GM12891 (cell line): ENCODE results near the gene SPTLC2.

ENCODE experiments used
- DNase-seq: peaks from one replicate; pipeline ENCODE4 v3.0.0; 2011; ENCODE audit warnings: low spot score; ENCODE audit not compliant: insufficient read length
- FAIRE-seq: peaks from 2 replicates; lab custom pipeline; 2011; peaks lifted over from hg19 to GRCh38; lab: Jason Lieb, UNC
- PAX5 ChIP-seq: IDR thresholded peaks from 2 replicates; pipeline ENCODE4 v1.6.1; 2011; ENCODE audit warnings: low read length, moderate library complexity, mild to moderate bottlenecking; ENCODE audit not compliant: insufficient read depth, severe bottlenecking
- POLR2A ChIP-seq: IDR thresholded peaks from 2 replicates; pipeline ENCODE4 v1.6.1; 2011; ENCODE audit warnings: low read depth, low read length, control low read depth
- POLR2AphosphoS5 ChIP-seq: IDR thresholded peaks from 2 replicates; pipeline ENCODE4 v1.6.1; 2011; ENCODE audit warnings: low read depth, low read length, control low read depth
- POU2F2 ChIP-seq: IDR thresholded peaks from 2 replicates; pipeline ENCODE4 v1.6.1; 2011; ENCODE audit warnings: low read depth, mild to moderate bottlenecking, control low read depth, low read length, moderate library complexity
- SPI1 ChIP-seq: IDR thresholded peaks from 2 replicates; pipeline ENCODE4 v1.6.1; 2011; ENCODE audit warnings: low read depth, low read length, control low read depth
- TAF1 ChIP-seq: IDR thresholded peaks from 2 replicates; pipeline ENCODE4 v1.6.1; 2011; ENCODE audit warnings: low read depth, low read length, control low read depth

SPTLC2 gene

DNA sequence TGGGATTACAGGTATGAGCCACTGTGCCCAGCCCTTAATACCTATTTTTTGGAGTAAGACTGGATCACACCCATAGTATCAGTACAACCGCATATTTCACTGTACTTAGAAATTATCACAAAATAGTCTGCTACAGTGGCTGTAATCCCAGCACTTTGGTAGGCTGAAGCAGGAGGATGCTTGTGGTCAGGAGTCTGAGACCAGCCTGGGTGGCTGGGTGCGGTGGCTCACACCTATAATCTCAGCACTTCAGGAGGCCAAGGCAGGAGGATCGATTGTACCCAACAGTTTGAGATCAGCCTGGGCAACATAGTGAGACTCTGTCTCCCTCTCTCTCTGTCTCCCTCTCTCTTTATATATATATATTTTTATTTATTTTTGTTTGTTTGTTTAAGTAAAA, 5.9 kb downstream of the SPTLC2 start:
- no peak for FAIRE-seq
- TF ChIP-seq SPI1 (no peak), POLR2AphosphoS5 (no peak), PAX5 (no peak), TAF1 (no peak), POU2F2 (no peak)
- no peak for DNase-seq

DNA sequence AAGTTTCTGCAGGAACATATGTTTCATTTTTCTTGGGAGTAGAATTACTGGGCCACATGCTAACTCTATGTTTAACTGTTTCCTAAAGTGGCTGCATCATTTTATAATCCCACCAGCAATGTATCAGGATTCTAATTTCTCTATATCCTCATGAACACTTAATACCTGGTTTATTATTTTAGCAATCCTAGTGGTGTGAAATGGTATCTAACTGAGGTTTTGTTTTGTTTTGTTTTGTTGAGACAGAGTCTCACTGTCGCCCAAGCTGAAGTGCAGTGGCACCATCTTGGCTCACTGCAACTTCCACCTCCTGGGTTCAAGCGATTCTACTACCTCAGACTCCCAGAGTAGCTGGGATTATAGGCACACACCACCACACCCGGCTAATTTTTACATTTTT, 6.5 kb downstream of the SPTLC2 start:
- FAIRE-seq, result no peak
- no peak for TF ChIP-seq POU2F2
- no peak for TF ChIP-seq TAF1
- TF ChIP-seq SPI1, result no peak
- no peak for TF ChIP-seq PAX5
- TF ChIP-seq POLR2AphosphoS5, result no peak
- TF ChIP-seq POLR2A, result no peak
- DNase-seq, result no peak

DNA sequence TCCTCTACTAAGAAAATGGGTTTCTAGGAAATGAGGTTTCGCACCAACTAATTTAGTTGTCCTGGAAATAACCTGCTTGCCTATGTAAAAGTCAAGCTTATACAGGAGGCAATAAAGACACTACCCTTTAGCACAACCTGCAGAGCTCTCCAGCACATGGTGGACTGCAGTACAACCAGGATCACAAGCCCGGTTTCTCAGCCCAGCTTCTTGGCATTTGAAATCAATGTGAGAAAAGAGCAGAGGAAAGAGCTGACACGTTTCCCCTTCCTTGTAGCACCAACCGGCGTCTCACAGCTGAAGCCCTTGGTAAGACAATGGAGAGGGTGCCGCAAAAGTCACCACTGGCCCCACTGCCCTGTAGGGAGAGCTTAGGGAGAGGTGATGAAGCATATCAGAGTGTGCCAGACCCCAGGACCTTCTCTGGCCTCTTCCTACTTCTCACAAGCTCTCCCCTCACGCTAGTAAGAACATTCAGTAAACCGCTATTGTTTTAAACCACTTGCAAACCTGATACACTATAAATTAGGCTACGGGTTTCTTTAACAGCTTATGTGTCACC, 8.6 kb downstream of the SPTLC2 start:
- DNase-seq, result no peak
- FAIRE-seq, result peak; percentile 55
- TF ChIP-seq POLR2A (no peak), POLR2AphosphoS5 (no peak), POU2F2 (no peak), PAX5 (no peak)

DNA sequence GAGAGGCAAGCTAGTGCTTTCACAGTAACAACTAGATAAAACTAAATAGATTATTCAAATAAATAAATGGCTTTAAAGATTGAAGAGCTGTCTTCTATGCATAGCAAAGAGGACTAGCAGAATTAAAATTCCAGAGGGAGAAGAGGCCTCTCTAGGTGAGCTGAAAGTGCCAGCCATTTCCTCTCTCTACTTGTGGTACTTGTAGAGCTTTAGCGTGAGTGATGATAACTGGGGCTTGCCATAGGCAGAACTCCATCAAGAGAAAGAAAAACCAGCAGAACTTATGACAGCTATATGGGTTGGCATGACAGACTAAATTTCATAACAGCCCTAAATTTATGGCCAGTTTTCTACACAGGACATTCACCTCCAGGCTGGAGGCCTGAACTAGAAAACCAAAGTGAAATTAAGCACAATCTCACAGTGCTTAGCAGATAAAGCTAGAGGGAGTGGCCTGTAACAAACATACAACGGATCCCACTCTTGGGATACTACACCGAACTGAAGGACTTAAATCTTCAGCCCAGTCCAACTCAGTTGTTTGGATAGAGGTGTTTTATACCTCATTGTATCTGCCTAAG, 11.0 kb downstream of the SPTLC2 start:
- no peak for TF ChIP-seq TAF1
- no peak for TF ChIP-seq POLR2AphosphoS5
- TF ChIP-seq POU2F2, result no peak
- no peak for TF ChIP-seq POLR2A
- no peak for TF ChIP-seq SPI1
- no peak for TF ChIP-seq PAX5
- FAIRE-seq (peak; percentile 40), DNase-seq (no peak)

DNA sequence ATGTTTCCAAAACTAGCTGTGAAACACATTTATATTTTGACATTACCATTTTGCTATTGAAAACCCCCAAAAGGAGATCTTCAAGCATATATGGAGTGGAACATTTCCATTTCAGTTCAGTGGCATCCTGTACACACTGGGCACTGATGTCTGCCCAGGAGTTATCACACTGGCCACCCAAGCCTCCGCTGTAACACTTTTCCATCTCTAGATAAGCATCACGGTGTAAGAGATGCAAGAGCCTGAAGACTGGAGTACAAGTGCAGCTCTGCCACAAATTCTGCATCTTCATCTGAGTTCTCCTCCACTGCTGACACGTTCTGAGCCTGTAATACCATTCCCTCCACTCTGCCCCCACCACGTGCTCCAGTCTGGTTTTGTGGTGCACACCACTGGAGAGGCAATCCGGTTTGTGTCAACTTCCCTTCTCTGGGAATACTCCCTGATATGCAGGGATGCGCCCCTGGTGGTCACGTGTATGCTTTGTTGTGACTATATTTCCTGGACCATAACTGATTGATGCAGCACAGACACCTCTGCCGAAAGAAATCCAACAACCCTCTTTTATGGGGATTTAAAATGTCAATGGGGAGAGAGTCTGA, 12.7 kb downstream of the SPTLC2 start:
- FAIRE-seq (peak; percentile 81), DNase-seq (no peak)
- TF ChIP-seq POU2F2, result no peak
- TF ChIP-seq POLR2A, result no peak
- TF ChIP-seq POLR2AphosphoS5, result no peak
- TF ChIP-seq TAF1, result no peak
- TF ChIP-seq SPI1, result no peak
- no peak for TF ChIP-seq PAX5

DNA sequence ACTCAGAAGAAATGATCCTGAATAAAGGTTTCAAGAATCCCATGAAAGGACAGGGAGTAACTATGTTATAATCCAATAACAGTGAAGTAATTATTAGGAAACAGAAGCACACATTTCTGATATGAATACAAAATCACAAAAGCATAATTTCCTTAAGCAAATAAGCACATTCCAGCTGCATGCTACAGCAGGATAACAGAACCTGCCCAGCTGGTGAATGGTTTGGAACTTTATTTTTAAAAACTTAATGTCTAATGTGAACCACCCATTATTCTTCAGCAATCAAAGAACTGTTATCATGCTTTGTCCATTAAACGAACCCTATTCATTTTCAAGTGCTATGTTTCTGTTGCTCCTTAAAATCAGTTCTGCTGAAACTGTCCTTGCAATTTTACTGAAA, 13.4 kb downstream of the SPTLC2 start:
- TF ChIP-seq POU2F2 (no peak), TAF1 (no peak), PAX5 (no peak)
- FAIRE-seq, result no peak
- DNase-seq, result no peak

DNA sequence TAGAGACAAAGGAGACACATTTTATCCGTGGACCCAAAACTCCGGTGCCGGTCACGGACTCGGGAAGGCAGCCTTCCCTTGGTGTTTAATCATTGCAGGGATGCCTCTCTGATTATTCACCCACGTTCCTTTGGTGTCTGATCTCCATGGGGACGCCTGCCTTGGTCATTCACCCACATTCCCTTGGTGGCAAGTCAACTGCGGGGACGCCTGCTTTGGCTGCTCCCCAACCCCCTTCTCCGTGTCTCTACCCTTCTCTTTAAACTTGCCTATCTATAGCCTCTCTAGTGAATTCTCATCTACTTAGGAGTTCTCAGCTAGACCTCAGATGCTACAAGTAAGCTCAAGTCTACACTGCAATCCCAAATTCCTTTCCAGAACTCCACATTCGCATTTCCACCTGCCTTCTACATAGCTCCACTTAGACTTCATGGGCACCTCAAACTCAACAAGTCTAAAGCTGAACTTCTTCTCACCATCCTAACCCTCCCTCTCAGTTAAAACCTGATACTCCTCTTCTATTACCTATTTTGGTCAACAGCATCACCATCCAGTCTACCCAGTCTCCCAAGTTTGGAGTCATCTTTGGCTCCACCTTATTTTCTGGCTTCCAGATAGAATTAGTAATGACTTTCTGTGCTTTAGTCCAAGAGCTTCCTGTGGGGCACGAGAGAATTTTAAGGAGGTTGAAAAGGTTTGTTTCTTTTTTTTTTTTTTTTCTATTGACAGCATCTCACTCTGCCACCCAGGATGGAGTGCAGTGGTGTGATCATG, 14.4 kb downstream of the SPTLC2 start:
- FAIRE-seq (no peak), DNase-seq (no peak)
- TF ChIP-seq SPI1, result no peak
- TF ChIP-seq POLR2AphosphoS5, result no peak
- no peak for TF ChIP-seq POLR2A
- no peak for TF ChIP-seq PAX5

DNA sequence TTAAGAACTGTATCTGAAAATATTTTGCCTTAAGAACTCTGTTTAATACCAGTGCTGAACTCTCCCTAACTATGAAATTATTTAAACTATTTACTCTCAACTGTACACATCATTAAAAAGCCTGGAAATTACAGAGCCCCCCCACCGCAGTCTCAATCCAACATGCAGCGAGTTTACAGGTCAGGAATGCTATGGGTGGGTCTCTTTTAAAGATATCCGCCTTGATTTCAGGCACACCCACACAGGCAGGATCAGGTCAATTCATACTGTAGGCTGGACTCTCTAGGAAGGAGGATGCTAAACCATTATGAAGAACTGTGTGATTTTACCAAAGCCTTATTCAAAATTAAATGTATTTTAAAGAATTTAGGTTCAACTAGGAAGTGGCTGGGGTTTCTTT, 16.5 kb downstream of the SPTLC2 start:
- TF ChIP-seq SPI1, result no peak
- no peak for TF ChIP-seq PAX5
- TF ChIP-seq POU2F2, result no peak
- TF ChIP-seq POLR2AphosphoS5, result no peak
- no peak for TF ChIP-seq POLR2A
- no peak for TF ChIP-seq TAF1
- DNase-seq (no peak), FAIRE-seq (no peak)

DNA sequence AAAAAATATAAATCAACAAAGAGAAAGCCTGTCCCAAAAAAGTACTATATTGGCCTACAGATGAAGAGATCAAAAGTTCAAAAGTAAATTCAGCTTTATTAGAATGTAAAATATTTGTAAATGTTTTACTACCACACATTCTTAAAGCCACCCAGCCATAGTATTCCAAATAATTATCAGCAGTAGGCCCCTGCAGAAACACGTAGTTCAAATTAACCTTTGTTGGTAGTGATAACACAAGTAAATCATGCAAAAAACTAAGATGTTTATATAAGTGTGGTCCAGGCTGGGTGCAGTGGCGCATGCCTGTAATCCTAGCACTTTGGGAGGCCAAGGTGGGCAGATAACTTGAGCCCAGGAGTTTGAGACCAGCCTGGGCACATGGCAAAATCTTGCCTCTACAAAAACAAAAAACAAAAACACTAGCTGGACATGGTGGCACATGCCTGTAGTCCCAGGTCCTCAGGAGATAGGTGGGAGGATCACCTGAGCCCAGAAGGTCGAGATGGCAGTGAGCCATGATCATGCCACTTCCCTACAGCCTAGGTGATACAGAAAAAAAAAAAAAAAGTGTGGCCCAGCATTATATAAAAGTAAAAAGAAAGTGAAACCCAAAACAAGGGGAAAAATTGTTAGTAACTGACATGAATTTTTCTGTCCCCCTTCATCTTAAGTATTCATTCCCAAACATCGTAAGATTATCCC, 17.9 kb downstream of the SPTLC2 start:
- TF ChIP-seq SPI1 (peak; percentile 34; the same call in 1 of the 2 replicates), POLR2AphosphoS5 (no peak), TAF1 (no peak), POLR2A (no peak)
- peak; percentile 51 for FAIRE-seq
- DNase-seq, result no peak

DNA sequence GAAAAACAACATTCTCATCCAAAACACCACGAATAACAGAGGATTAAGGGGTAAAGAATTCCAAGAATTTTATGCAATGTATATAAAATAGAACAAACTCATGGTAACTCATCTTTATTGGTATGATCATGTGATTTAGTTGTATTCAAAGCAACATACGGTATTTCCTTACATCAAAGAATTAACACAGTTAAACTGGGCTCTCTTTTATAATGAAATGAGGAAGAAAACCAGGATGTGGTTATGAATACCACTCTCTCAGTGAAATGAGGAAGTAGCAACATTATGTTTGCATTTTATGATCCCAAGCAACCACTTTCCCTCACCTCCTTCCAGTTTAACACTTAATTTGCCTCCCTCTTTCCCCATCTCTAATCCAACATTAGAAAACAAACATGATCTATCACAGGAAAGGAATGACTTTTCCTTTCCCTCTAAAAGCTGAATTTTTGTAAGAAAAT, 22.9 kb downstream of the SPTLC2 start:
- no peak for TF ChIP-seq TAF1
- TF ChIP-seq POU2F2, result no peak
- TF ChIP-seq SPI1, result peak; percentile 92
- TF ChIP-seq PAX5, result no peak
- TF ChIP-seq POLR2AphosphoS5, result no peak
- no peak for TF ChIP-seq POLR2A
- peak; percentile 73 for FAIRE-seq
- DNase-seq, result no peak
